HG02840 (cell line): Measurements from ENCODE around the gene TLE3.
"Not testable (repeated sequence)": the region's sequence is repeated elsewhere in the genome, so short reads cannot be mapped to it uniquely, and the experiment has no call there.

Source experiments
- ATAC-seq: cut with Tn5 transposase; IDR thresholded peaks from one replicate; pipeline ENCODE4 v1.9.1; 2021; ENCODE audit warnings: mild to moderate bottlenecking, moderate library complexity, moderate number of reproducible peaks; ENCODE audit not compliant: unreplicated experiment, low FRiP score

TLE3 gene

GRCh38 chr15:70097321-70098152 is at the start of gene TLE3:
TSS of gene TLE3 (minus strand) at chr15:70097917. CDS start at chr15:70096798, 1,119 bp downstream.
- peak; percentile 36 for ATAC-seq

GRCh38 chr15:70147178-70147760 is 49.6 kb upstream of the TLE3 start:
- no peak for ATAC-seq

- ATAC-seq: no peak
These were observed 49.1 kb upstream of the TLE3 start for GRCh38 chr15:70146771-70147170.

DNA sequence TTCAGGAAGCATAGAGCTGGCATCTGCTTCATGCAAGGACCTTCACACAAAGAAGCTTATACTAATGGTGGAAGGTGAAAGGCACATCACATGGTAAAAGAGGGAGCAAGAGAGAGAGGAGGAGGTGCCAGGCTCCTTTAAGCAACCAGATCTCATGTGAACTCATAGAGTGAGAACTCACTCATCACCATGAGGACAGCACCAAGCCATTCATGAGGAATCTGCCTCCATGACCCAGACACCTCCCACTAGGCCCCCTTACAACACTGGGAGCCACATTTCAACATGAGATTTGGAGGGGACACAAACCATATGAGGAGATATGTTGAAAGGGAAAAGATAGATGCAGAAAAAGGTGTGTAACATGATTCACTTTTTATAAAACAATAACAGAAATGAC is 48.4 kb upstream of the TLE3 start:
- no peak for ATAC-seq

DNA sequence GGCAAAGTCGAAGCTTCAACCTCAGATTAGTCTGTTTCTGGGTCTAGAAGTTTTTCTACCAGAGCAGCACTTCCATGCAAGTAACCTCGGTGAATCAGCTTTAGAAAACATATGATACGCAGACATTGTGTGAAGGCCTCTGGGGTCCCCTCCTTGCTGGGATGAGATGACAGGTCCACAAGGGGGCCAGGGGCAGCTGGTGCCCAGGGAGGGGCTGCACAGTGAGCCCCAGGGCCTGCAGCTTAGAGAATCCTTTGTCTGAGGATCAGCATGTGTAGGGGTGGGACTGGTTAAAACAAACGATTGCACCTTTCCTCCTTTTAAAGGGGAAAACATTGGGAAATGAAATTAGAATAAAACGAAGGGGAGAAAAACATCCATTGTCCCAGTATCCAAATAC is 47.5 kb upstream of the TLE3 start:
- ATAC-seq: no peak

DNA sequence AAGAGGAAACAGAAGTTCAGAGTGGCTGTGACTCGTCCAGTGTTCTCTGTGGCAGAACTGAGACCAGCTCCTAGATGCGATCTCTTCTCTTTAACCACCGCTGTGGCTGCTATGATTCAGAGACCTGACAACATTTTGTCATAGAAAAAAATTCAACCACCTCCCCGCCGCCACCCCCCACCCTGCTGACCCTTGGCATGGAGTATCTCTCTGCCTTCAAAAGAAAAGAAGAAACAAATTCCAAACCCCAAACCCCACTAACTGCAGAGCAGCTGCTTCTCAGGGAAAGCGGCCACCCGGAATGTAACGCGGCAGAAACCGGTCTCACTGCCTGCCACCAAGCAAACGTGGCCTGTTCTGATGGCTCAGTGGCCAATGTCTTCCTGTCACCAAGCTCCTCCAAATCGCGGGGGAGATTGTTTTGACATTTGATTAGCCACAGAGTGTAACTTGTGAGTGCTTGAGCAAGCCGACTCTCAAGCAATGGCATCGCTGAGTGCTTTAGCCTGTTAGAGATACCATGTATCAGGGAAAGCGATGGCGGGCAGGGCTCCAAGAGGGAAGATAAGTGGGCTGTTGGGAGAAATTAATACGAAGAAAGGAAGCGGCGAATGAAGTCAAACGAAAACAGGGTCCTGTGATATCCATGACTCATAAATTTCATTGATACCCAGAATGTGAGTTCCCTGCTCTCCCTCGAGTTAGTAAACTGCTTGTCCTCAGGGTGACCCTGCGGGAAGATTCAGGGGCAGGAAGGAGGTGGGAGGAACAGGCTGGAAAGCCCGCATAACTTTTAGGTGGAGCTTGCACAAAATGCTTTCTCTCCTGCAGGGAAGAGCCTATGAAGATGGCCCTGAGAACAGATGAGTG is 44.8 kb upstream of the TLE3 start:
- no peak for ATAC-seq

GRCh38 chr15:70142072-70142321 is 44.3 kb upstream of the TLE3 start:
- ATAC-seq: no peak

DNA sequence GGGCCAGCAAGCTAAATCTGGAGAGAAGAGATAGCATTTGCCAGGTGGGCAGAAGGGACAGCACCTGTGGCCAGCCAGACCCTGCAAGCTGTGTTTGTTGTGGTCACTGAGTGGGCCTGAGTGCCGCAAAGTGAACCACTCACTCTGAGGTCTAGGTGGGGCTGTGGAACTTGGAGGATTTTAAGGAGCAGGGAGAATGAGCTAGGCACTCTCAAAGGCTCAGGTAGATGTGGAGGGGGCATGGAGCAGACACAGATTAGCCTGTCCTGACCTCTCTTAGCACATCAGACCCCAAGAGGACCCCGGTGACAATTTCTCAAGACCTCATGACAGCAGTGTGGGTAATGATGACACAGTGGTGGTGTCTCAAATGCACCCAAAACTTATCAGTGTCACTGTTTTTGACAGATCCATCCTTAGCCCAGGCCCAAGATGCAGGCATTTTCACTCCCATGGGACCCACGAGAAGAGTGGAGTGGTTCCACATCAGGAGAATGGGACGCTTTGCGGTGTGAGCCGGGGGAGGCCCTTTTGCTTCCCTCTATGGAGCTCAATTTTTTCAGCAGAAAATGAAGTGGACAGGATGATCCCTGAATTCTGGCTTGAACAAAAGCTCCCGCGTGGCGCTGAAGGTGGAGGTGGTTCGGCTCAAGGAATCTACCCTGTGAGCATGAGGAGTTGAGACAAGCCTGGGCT is 43.8 kb upstream of the TLE3 start:
- ATAC-seq: no peak

- no peak for ATAC-seq
These were observed 43.0 kb upstream of the TLE3 start for GRCh38 chr15:70140543-70141375.

- ATAC-seq: no peak
These were observed 42.4 kb upstream of the TLE3 start for GRCh38 chr15:70140025-70140542.

DNA sequence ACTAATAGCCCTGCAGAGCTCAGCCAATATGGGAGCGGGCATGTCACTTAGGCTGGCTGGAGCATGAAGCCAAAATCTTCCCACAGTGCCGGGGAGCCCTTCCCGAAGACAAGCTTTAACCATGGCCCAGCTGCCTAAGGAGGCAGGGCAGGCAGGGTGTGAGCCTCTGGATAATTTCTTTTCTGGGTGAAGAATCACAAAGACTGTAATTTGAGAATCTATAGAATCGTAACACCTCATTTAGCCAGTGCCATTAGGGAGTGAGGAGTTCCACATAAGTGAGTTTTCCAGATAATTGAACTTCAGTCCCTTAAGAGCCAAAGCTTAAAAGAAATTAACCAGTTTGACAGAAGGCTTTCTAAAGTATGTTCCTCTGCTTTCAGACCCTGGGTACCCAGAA is 40.2 kb upstream of the TLE3 start:
- ATAC-seq: no peak

DNA sequence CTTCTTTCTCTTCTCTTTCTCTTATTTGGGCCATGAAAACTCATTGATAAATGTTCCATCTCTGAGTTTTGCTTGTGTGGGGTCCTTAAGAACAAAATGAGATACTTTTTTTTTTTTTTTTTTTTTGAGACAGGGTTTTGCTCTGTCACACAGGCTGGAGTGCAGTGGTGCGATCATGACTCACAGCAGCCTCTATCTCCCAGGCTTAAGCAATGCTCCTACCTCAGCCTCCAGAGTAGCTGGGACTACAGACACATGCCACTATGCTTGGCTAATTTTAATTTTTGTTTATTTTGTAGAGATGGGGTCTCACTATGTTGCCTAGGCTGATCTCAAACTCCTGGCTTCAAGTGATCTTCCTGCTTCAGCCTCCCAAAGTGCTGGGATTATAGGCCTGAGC is 39.3 kb upstream of the TLE3 start:
- not testable (repeated sequence) for ATAC-seq

- ATAC-seq: no peak
These were observed 36.2 kb upstream of the TLE3 start for GRCh38 chr15:70133781-70134421.

DNA sequence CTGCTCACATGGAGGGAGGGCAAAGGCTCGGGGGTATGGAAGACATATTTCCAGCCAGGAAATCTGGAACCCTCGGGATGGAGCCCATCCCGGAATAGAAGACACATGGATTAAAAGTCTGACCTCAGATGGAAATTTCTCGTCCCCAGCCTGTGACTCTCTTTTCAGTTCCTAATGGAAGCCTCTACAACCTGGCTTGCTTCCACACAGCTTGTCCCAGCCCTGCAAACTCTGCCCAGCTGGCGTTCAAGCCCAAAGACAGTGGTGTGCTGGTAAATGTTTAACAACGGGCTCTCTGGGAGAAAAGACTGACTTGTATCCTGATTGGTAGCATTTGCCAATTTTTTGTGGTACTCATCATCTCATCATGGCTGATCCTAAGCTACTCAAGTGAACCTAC is 35.6 kb upstream of the TLE3 start:
- no peak for ATAC-seq

GRCh38 chr15:70132571-70132970 is 34.9 kb upstream of the TLE3 start:
- ATAC-seq: no peak

GRCh38 chr15:70132139-70132538 is 34.4 kb upstream of the TLE3 start:
- no peak for ATAC-seq

- no peak for ATAC-seq
These were observed 30.9 kb upstream of the TLE3 start for GRCh38 chr15:70128414-70129140.

DNA sequence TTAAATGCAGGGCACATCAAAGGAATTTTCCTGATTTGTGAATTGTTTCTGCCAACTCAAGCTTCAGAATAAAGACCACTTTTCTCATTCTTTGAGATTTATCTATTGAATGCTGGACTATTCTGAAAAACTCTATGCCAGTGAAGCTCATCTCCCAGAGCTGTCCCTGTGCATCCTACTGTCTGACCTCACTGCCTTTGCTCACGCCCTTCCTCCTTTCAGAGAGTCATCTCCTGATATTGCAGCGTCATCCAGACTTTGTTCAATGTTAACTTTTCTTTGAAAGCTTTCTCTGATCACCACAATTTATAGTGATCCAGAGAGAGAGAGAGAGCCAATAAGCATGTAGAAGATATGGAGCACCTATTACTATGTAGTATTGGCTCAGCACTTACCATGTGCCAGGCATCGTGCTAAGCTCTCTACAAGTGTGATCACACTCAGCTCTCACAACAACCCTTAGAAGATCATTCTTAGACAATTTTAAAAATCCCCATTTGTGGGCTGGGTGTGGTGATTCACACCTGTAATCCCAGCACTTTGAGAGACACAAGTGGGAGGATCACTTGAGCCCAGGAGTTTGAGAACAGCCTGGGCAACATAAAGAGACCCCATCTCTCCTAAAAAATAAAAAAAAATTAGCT is 30.2 kb upstream of the TLE3 start:
- ATAC-seq: no peak
